Upper lobe of right lung (tissue), 1 donor: Measurements from ENCODE around the gene TNS1. TPM values are rescaled to one million over a fixed set of nuclear protein-coding genes. Genes with fewer than 3 reads are reported as not detected.
A peak's percentile ranks its signal among the peaks of the same experiment; 100 is the strongest.
"Not testable (repeated sequence)": the region's sequence is repeated elsewhere in the genome, so short reads cannot be mapped to it uniquely, and the experiment has no call there.

Source experiments
- ATAC-seq: fragments of 200-7000 bp; cut with Tn5 transposase; one replicate; pipeline ENCODE4 v1.9.1; 2020; ENCODE audit warnings: mild to moderate bottlenecking, moderate library complexity
- DNase-seq: peaks from one replicate; pipeline ENCODE4 v3.0.0-alpha.2; 2020
- H3K27ac ChIP-seq: fragments of 200-600 bp; one replicate; pipeline ENCODE4 v1.8.0; 2022
- H3K27me3 ChIP-seq: fragments of 200-600 bp; one replicate; pipeline ENCODE4 v1.8.0; 2022; ENCODE audit warnings: mild to moderate bottlenecking
- H3K36me3 ChIP-seq: fragments of 200-600 bp; one replicate; pipeline ENCODE4 v1.8.0; 2022
- H3K4me1 ChIP-seq: fragments of 200-600 bp; one replicate; pipeline ENCODE4 v1.8.0; 2022
- H3K4me3 ChIP-seq: fragments of 200-600 bp; one replicate; pipeline ENCODE4 v1.8.0; 2022; ENCODE audit warnings: mild to moderate bottlenecking
- H3K9me3 ChIP-seq: fragments of 200-600 bp; one replicate; pipeline ENCODE4 v1.8.0; 2022
- intact Hi-C: fragments of 100-400 bp; cut with DNase I; formaldehyde crosslinking; loops from one replicate; pipeline ENCODE4 v1.11.0; 2022
- long read RNA-seq: library from polyadenylated mRNA; unstranded; transcript quantifications from one replicate; pipeline ENCODE4 v2.0.0, GENCODE V29; 2021
- total RNA-seq: library from RNA; stranded (reverse); fragmentation: NEBNext Ultra II Directional; extraction: Animal tissue kit (Norgen Biotek cat#: 25700); gene quantifications from one replicate; pipeline ENCODE4 v1.2.1, GENCODE V29; 2021
- TF ChIP-seq, protein P1 (sequence below): fragments of 200-600 bp; IDR thresholded peaks from one replicate; pipeline ENCODE4 v1.8.0; 2022; ENCODE audit warnings: antibody characterized with exemption
- donor health status: DM: no; HTN: yes; CAD: no; lungs with severe emphysema.

Gene TNS1
- total RNA-seq, result 669 TPM
- long read RNA-seq, transcript TNS1-217 (8 exons, 1,652 nt), result major isoform, 18 of 1,259 reads
- long read RNA-seq, partial matches to known transcripts, result 1,192 of 1,259 reads
- long read RNA-seq, other reads (novel, unspliced or antisense), result 49 of 1,259 reads

DNA sequence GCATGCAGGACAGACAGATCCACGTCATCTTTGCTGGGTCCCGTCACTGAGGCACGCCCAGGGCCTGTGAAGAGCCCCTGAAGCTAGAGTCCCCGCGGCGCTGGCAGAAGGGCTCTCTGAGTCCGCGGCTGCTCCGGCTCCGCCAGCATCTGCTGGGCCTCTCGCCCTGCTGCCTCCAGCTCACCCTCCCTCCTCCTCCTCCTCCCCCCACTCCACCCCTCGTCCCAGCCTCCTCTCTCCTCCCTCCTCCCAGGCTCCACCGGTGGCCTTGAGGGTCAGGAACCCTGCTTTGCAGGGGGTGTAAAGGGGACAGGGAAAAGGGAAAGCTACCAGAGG, at the start of gene TNS1:
TNS1 (minus strand) TSS at position 151 of the 336 bp plus-strand sequence; CDS start at position 28, 123 bp downstream.
- H3K27me3 ChIP-seq, result no peaks in the 10 kb centered on the region
- ATAC-seq, result peak; percentile 9
- peak within 1 kb of the TSS; percentile 30 for H3K27ac ChIP-seq
- intact Hi-C loops, result no loop called here
- no peak for DNase-seq
- peak within 1 kb of the TSS; percentile 35 for H3K4me3 ChIP-seq
- H3K4me1 ChIP-seq, result peaks cover 6% of the 10 kb centered on the region
- H3K9me3 ChIP-seq, result no peaks in the 10 kb centered on the region
- TF ChIP-seq, protein P1, sequence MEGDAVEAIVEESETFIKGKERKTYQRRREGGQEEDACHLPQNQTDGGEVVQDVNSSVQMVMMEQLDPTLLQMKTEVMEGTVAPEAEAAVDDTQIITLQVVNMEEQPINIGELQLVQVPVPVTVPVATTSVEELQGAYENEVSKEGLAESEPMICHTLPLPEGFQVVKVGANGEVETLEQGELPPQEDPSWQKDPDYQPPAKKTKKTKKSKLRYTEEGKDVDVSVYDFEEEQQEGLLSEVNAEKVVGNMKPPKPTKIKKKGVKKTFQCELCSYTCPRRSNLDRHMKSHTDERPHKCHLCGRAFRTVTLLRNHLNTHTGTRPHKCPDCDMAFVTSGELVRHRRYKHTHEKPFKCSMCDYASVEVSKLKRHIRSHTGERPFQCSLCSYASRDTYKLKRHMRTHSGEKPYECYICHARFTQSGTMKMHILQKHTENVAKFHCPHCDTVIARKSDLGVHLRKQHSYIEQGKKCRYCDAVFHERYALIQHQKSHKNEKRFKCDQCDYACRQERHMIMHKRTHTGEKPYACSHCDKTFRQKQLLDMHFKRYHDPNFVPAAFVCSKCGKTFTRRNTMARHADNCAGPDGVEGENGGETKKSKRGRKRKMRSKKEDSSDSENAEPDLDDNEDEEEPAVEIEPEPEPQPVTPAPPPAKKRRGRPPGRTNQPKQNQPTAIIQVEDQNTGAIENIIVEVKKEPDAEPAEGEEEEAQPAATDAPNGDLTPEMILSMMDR, result no peak
- H3K36me3 ChIP-seq, result no peaks in the 10 kb centered on the region

GRCh38 chr2:218051903-218052302, 49.1 kb upstream of the TNS1 start:
- ATAC-seq (no peak), DNase-seq (no peak)
- no peak overlapping the region for H3K4me3 ChIP-seq
- no peaks in the 10 kb centered on the region for H3K36me3 ChIP-seq
- intact Hi-C loops, result no loop called here
- peaks cover 6% of the 10 kb centered on the region for H3K9me3 ChIP-seq
- peaks cover 8% of the 10 kb centered on the region for H3K27me3 ChIP-seq
- H3K4me1 ChIP-seq, result no peaks in the 10 kb centered on the region
- no peak overlapping the region for H3K27ac ChIP-seq
- TF ChIP-seq, protein P1, result no peak

- peak; percentile 64 for ATAC-seq
Measured at GRCh38 chr2:218047536-218048225, 44.9 kb upstream of the TNS1 start.

GRCh38 chr2:218046238-218046637, 43.4 kb upstream of the TNS1 start:
- Histone ChIP-seq H3K27me3 (no peaks in the 10 kb centered on the region), H3K9me3 (peaks cover 6% of the 10 kb centered on the region), H3K4me1 (no peaks in the 10 kb centered on the region), H3K36me3 (no peaks in the 10 kb centered on the region), H3K4me3 (no peak overlapping the region), H3K27ac (no peak overlapping the region)
- DNase-seq, result no peak
- intact Hi-C loops, result no loop called here
- ATAC-seq, result peak; percentile 83
- TF ChIP-seq, protein P1, result no peak

More at GRCh38 chr2:218047536-218048225, 44.9 kb upstream of the TNS1 start:
- Histone ChIP-seq H3K27me3 (no peaks in the 10 kb centered on the region), H3K4me1 (no peaks in the 10 kb centered on the region), H3K9me3 (peaks cover 6% of the 10 kb centered on the region), H3K36me3 (no peaks in the 10 kb centered on the region), H3K27ac (no peak overlapping the region), H3K4me3 (no peak overlapping the region)
- TF ChIP-seq, protein P1, result no peak
- intact Hi-C loops, result no loop called here
- DNase-seq, result no peak

DNA sequence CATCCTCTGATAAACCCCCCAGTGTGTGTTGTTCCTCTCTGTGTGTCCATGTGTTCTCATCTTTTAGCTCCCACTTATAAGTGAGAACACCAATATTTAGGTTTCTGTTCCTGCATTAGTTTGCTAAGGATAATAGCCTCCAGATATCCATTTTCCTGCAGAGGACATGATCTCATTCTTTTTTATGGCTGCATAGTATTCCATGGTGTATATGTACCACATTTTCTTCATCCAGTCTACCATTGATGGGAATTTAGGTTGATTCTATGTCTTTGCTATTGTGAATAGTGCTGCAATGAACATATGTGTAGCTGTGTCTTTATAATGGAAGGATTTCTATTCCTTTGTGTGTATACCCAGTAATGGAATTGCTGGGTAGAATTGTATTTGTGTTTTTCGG, 41.8 kb upstream of the TNS1 start:
- H3K36me3 ChIP-seq, DNase-seq, intact Hi-C loops, H3K27me3 ChIP-seq, ATAC-seq, H3K9me3 ChIP-seq, H3K4me3 ChIP-seq, H3K27ac ChIP-seq, H3K4me1 ChIP-seq: not testable (repeated sequence)

DNA sequence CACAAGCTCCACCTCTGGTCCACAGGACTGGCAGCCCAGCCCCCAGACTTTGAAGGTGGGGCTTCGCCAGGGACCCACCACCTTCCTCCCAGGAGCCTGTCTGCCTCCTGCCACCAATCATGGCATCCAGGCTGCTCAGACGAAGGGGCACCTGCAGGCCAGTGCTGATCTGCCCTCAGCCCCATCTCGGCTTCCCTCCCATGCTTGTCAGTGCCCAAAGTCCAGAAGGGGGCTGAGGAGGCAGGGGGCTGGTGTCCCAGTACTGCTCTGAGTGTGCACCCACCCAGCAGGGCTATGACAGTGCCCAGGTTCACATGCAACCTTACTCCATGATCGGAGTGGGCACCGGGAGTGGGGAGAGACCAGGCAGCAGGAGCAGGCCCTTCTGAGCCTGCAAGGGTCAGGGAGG, 40.9 kb upstream of the TNS1 start:
- Histone ChIP-seq H3K4me3 (no peak overlapping the region), H3K27me3 (no peaks in the 10 kb centered on the region), H3K36me3 (no peaks in the 10 kb centered on the region), H3K9me3 (no peaks in the 10 kb centered on the region), H3K4me1 (no peaks in the 10 kb centered on the region), H3K27ac (no peak overlapping the region)
- ATAC-seq (peak; percentile 14), DNase-seq (no peak)
- intact Hi-C loops, result no loop called here
- TF ChIP-seq, protein P1, result no peak
